Keratinocyte (primary cell): ENCODE data around the gene TBXAS1. TPM values are rescaled to one million over a fixed set of nuclear protein-coding genes. Genes with fewer than 3 reads are reported as not detected.

Source experiments
- DNase-seq: peaks from one replicate; pipeline ENCODE4 v3.0.0-alpha.2; 2011; ENCODE audit warnings: low read depth, missing footprints, low spot score
- FAIRE-seq: peaks from 2 replicates; lab custom pipeline; 2011; peaks lifted over from hg19 to GRCh38; lab: Jason Lieb, UNC
- H2AFZ ChIP-seq: 2 replicates; pipeline ENCODE4 v1.6.0; 2012; ENCODE audit warnings: low read length, control low read depth, inconsistent platforms; ENCODE audit not compliant: control insufficient read depth
- H3K27ac ChIP-seq: 2 replicates; pipeline ENCODE4 v1.5.1; 2011; ENCODE audit warnings: low read length; ENCODE audit not compliant: control insufficient read depth, insufficient read depth
- H3K27me3 ChIP-seq: 3 replicates; pipeline ENCODE4 v1.6.0; 2011; ENCODE audit warnings: low read length; ENCODE audit not compliant: control insufficient read depth, insufficient read depth; ENCODE audit errors: extremely low read depth
- H3K36me3 ChIP-seq, 2 experiments: 2 replicates in 1 of 2; 3 replicates in 1 of 2; pipeline ENCODE4 v1.5.1; 2011; ENCODE audit warnings: low read length in 2 of 2, mild to moderate bottlenecking in 1 of 2; ENCODE audit not compliant: control insufficient read depth in 2 of 2, insufficient read depth in 2 of 2; ENCODE audit errors: extremely low read depth in 1 of 2
- H3K4me1 ChIP-seq: 3 replicates; pipeline ENCODE4 v1.5.1; 2011; ENCODE audit warnings: low read length; ENCODE audit not compliant: control insufficient read depth, insufficient read depth; ENCODE audit errors: extremely low read depth
- H3K4me2 ChIP-seq: 3 replicates; pipeline ENCODE4 v1.6.0; 2011; ENCODE audit warnings: low read depth, low read length; ENCODE audit not compliant: control insufficient read depth, insufficient read depth; ENCODE audit errors: extremely low read depth
- H3K4me3 ChIP-seq, 3 experiments: fragments of 200-600 bp in 1 of 3; sonication (generic) in 1 of 3; 2 replicates in 2 of 3; 3 replicates in 1 of 3; pipeline ENCODE4 v1.5.1; 2011 to 2016; ENCODE audit warnings: low read length in 3 of 3, mild to moderate bottlenecking in 3 of 3, control low read depth in 2 of 3, inconsistent platforms in 1 of 3, low read depth in 1 of 3, mixed read lengths in 1 of 3, mixed run types in 1 of 3, moderate library complexity in 1 of 3; ENCODE audit not compliant: control insufficient read depth in 2 of 3, insufficient read depth in 2 of 3; ENCODE audit errors: extremely low read depth in 1 of 3
- H3K79me2 ChIP-seq: 2 replicates; pipeline ENCODE4 v1.6.0; 2012; ENCODE audit warnings: low read length; ENCODE audit not compliant: control insufficient read depth, insufficient read depth
- H3K9ac ChIP-seq: 3 replicates; pipeline ENCODE4 v1.6.0; 2011; ENCODE audit warnings: low read length; ENCODE audit not compliant: control insufficient read depth, insufficient read depth; ENCODE audit errors: extremely low read depth
- H3K9me1 ChIP-seq: 3 replicates; pipeline ENCODE4 v1.6.0; 2011; ENCODE audit warnings: low read length; ENCODE audit not compliant: control insufficient read depth, insufficient read depth; ENCODE audit errors: extremely low read depth
- H3K9me3 ChIP-seq: 2 replicates; pipeline ENCODE4 v1.5.1; 2012; ENCODE audit warnings: low read depth, low read length; ENCODE audit not compliant: control insufficient read depth
- H4K20me1 ChIP-seq: 3 replicates; pipeline ENCODE4 v1.6.0; 2011; ENCODE audit warnings: low read length; ENCODE audit not compliant: control insufficient read depth, insufficient read depth; ENCODE audit errors: extremely low read depth
- EZH2 ChIP-seq: IDR thresholded peaks from one replicate; pipeline ENCODE4 v1.6.1; 2012; ENCODE audit warnings: inconsistent platforms, mild to moderate bottlenecking, low read length, moderate library complexity
- dilution Hi-C: fragments of 300-500 bp; cut with MboI; formaldehyde crosslinking; loops from one replicate; pipeline ENCODE4 v1.7.0; 2020; ENCODE audit warnings: low sequenced_read_pairs; ENCODE audit not compliant: extremely low pct_ligation_motif_present
- polyA plus RNA-seq, 5 experiments: library from polyadenylated mRNA; depleted of rRNA in 3 of 5; stranded (reverse) in 3 of 5; stranded (forward) in 1 of 5; unstranded in 1 of 5; fragments of >200 nt; gene quantifications; 1 replicate in 1 of 5; 2 replicates in 3 of 5; 3 replicates in 1 of 5; pipeline versions ENCODE4 v1.2.1 to v1.2.3, GENCODE V29; 2011 to 2012; ENCODE audit warnings: missing spikeins in 2 of 5, low read depth in 1 of 5, low replicate concordance in 1 of 5
- TF ChIP-seq, protein P1 (sequence below), 3 experiments: IDR thresholded peaks in 1 of 3; conservative IDR thresholded peaks in 1 of 3; optimal IDR thresholded peaks in 1 of 3; 2 replicates in 2 of 3; 3 replicates in 1 of 3; pipeline versions ENCODE3 to v1.5.1; 2011; ENCODE audit warnings: low read length in 3 of 3, mild to moderate bottlenecking in 3 of 3, moderate library complexity in 2 of 3, control low read depth in 1 of 3, inconsistent platforms in 1 of 3; ENCODE audit not compliant: insufficient read depth in 2 of 3; ENCODE audit errors: extremely low read depth in 1 of 3

The TBXAS1 gene
- polyA plus RNA-seq, 1 donor (not counting 4 experiments of a cell fraction or from before 2014, with no cell fraction given): 2.9 TPM

- no peak overlapping the region for H3K4me3 ChIP-seq
- DNase-seq (no peak), FAIRE-seq (no peak)
- no peak overlapping the region for H3K9ac ChIP-seq
- H3K27ac ChIP-seq: no peak overlapping the region
- H2AFZ ChIP-seq: no peak overlapping the region
- H3K4me1 ChIP-seq: peaks cover 6% of the 10 kb centered on the region
- H3K9me3 ChIP-seq: no peaks in the 10 kb centered on the region
- H3K36me3 ChIP-seq: no peaks in the 10 kb centered on the region
- no peak overlapping the region for H3K4me2 ChIP-seq
- TF ChIP-seq EZH2: no peak
- TF ChIP-seq, protein P1, sequence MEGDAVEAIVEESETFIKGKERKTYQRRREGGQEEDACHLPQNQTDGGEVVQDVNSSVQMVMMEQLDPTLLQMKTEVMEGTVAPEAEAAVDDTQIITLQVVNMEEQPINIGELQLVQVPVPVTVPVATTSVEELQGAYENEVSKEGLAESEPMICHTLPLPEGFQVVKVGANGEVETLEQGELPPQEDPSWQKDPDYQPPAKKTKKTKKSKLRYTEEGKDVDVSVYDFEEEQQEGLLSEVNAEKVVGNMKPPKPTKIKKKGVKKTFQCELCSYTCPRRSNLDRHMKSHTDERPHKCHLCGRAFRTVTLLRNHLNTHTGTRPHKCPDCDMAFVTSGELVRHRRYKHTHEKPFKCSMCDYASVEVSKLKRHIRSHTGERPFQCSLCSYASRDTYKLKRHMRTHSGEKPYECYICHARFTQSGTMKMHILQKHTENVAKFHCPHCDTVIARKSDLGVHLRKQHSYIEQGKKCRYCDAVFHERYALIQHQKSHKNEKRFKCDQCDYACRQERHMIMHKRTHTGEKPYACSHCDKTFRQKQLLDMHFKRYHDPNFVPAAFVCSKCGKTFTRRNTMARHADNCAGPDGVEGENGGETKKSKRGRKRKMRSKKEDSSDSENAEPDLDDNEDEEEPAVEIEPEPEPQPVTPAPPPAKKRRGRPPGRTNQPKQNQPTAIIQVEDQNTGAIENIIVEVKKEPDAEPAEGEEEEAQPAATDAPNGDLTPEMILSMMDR (optimal IDR thresholded peaks at IDR 0.05 in 1 of 3, IDR thresholded peaks at IDR 0.05 in 1 of 3, conservative IDR thresholded peaks at IDR 0.05 in 1 of 3; ENCODE audit: extremely low read depth in 1 of 3, insufficient read depth in 2 of 3, low read length in 3 of 3): no peak
- no peaks in the 10 kb centered on the region for H3K79me2 ChIP-seq
- H3K27me3 ChIP-seq: no peaks in the 10 kb centered on the region
- dilution Hi-C loops: loop anchor here (25.0 kb wide), 1 partner anchor 395 kb away; no protein-coding TSS in a partner anchor
- H4K20me1 ChIP-seq: no peaks in the 10 kb centered on the region
- H3K9me1 ChIP-seq: no peaks in the 10 kb centered on the region
Observed at GRCh38 chr7:140007051-140007690, 178.1 kb downstream of the TBXAS1 start.

DNA sequence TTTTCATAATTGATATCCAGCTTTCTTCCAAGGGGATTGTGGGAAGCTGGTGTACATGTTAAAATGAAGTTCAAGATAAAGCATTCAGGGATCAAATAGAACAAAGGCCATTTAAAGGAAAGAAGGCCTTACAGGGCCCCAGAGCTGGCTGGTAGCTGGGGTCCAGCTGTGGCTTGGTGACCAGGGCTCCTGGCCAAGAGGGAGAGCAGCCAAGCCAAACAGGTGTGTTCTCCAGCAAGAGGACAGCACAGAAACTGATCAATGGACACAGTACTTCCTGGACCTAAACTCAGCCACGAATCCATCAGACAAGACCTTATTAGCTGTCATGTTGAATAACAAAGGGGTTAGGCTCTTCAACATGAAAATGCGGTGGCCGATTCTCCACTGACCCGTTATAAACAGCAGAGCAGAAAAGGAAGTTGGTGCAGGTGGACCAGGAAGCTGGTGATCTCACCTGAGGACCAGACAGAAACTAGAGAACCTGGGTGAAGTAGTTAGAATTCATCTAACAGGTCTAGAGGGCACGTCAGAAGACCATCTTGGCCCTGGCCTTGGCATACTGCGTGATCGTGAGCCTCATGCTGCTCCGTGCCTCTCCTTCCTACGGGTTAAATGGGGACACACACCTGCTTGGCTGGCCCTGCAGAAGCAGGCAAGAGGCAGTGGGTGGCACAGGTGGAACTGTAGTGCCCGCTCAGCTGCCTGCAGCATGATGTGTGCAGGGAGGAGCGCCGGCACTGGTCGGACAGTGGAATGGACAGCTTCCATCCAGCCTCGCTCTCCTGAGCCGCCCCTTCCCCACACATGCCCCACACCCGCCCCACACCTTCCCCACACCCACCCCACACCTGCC lies 179.9 kb downstream of the TBXAS1 start:
- TF ChIP-seq, protein P1 (optimal IDR thresholded peaks at IDR 0.05 in 1 of 3, IDR thresholded peaks at IDR 0.05 in 1 of 3, conservative IDR thresholded peaks at IDR 0.05 in 1 of 3; ENCODE audit: extremely low read depth in 1 of 3, insufficient read depth in 2 of 3, low read length in 3 of 3): no peak
- TF ChIP-seq EZH2: no peak
- H3K4me2 ChIP-seq: no peak overlapping the region
- no peaks in the 10 kb centered on the region for H4K20me1 ChIP-seq
- DNase-seq (no peak), FAIRE-seq (no peak)
- H3K9ac ChIP-seq: no peak overlapping the region
- H3K4me3 ChIP-seq: no peak overlapping the region
- no peak overlapping the region for H2AFZ ChIP-seq
- no peaks in the 10 kb centered on the region for H3K36me3 ChIP-seq
- no peak overlapping the region for H3K27ac ChIP-seq
- no peaks in the 10 kb centered on the region for H3K9me1 ChIP-seq
- no peaks in the 10 kb centered on the region for H3K79me2 ChIP-seq
- peaks cover under 1% of the 10 kb centered on the region for H3K4me1 ChIP-seq
- dilution Hi-C loops: loop anchor here (25.0 kb wide), 1 partner anchor 397 kb away; no protein-coding TSS in a partner anchor
- H3K9me3 ChIP-seq: no peaks in the 10 kb centered on the region
- H3K27me3 ChIP-seq: no peaks in the 10 kb centered on the region
